ENCODE results near the gene GRIN2A. TPM values are rescaled to one million over a fixed set of nuclear protein-coding genes. Genes with fewer than 3 reads are reported as not detected.

GRIN2A gene
- total RNA-seq, 2 donors from 2014 or later: not detected

GRCh38 chr16:10200637-10201586 lies 18.7 kb upstream of the GRIN2A start:
- H3K9me3 Mint-ChIP-seq: no peaks in the 10 kb centered on the region
- no peak for DNase-seq (ENCODE audit: low spot score in 2 of 2)
- no peak for ATAC-seq
- no peak overlapping the region for H3K27ac Mint-ChIP-seq
- H3K36me3 Mint-ChIP-seq: no peaks in the 10 kb centered on the region

- DNase-seq (ENCODE audit: low spot score in 2 of 2): no peak
- H3K27ac Mint-ChIP-seq: no peak overlapping the region
- ATAC-seq: no peak
- no peaks in the 10 kb centered on the region for H3K36me3 Mint-ChIP-seq
- H3K9me3 Mint-ChIP-seq: peaks cover 0 to 4% of the 10 kb centered on the region in 2 donors
These were observed 14.8 kb upstream of the GRIN2A start for GRCh38 chr16:10196999-10197398.

DNA sequence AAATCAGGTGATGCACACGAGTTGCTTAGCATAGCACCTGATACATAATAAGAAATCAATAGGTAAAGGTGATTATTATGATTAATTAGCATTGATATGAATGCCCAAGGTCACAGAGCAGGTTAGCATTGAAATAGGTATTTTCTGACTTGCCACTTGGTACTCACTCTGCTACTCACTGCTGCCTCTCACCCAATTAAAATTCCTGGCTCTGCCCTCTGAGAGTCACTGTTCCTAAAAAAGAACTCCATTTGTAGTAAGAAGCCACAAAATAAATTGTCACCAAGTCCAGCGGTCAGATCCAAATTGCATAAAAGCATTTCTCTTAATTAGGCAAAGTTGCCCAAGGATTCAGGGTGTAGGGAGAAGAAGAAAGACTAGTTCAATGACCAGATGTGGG lies 8.9 kb upstream of the GRIN2A start:
- Mint-ChIP-seq H3K9me3 (peaks cover 0 to 4% of the 10 kb centered on the region in 2 donors), H3K27ac (no peak overlapping the region), H3K36me3 (no peaks in the 10 kb centered on the region)
- no peak for ATAC-seq
- no peak for DNase-seq (ENCODE audit: low spot score in 2 of 2)

GRCh38 chr16:10189861-10190390 lies 7.7 kb upstream of the GRIN2A start:
- no peak overlapping the region for H3K27ac Mint-ChIP-seq
- DNase-seq (ENCODE audit: low spot score in 2 of 2) (no peak), ATAC-seq (no peak)
- peaks cover 0 to 1% of the 10 kb centered on the region in 2 donors for H3K9me3 Mint-ChIP-seq
- H3K36me3 Mint-ChIP-seq: no peaks in the 10 kb centered on the region

- ATAC-seq: no peak
These were observed 6.0 kb upstream of the GRIN2A start for GRCh38 chr16:10188236-10188635.

DNA sequence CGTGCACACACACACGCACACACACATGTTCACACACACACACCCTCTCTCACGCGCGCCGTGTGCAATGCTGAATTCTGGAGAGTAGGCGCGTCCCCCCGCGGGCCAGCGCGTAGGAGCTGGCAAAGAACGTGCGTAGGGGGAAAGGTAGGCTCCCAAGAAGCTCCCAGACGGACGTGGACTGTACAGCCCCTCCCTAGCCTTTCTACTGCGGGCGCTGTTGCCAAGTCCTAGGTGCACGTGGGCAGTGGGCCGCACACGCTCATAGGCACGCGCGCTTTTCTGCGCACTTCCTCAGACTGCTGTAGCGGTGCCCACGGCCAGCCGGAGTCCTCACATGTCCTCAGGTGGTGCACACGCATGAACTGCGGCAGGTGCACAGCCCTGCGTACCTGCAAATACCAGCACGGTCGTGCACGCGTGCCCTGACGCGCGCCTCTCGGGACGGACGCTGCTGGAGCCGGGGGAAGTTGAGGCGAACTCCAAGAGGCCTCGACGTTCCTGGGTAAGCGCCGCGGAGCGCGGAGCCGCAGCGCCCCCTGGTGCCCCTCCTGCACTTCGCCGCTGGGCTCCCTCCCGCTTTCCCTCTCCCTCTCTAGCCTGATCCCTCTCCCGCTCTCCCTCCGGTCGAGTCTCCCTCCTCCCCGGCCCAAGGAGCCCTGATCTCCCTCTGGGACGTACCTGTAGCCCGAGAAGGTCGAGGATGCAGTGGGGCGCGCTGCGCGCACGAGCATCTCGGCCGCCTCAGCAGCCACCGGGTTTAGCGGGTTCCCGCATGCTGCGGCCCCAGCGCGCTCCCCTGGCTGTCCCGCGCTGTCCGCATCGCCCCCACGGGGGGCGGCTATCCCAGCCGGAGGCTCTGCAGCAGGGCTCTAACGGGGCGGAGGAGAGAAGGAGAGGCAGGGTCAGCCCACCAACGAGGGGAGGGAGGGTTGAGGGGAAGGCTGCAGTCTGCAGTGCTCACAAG lies 749 bp downstream of the GRIN2A start:
- H3K9me3 Mint-ChIP-seq: peaks cover 0 to 5% of the 10 kb centered on the region in 2 donors

More at GRCh38 chr16:10188236-10188635, 6.0 kb upstream of the GRIN2A start:
- no peak overlapping the region for H3K27ac Mint-ChIP-seq
- no peaks in the 10 kb centered on the region for H3K36me3 Mint-ChIP-seq
- DNase-seq (ENCODE audit: low spot score in 2 of 2): no peak
- H3K9me3 Mint-ChIP-seq: no peaks in the 10 kb centered on the region

DNA sequence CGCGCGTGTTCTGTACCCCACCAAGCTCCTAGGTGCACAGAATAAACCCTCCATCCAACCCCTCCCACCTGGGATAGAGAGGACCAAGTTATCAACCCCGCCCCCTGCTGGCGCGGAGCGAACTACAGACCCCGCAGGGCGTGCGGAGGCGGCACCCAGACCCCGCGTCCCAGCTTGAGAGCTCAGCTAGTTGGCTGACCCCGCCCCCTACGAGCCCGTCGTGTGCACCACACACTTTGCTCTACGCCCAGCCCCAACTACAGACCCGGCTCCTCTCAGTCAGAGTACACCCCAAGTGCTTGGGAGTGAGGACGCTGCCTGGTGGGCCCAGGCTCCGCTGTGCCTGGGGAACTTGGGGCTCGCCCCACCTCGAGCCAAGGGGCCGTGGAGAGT lies 1.5 kb downstream of the GRIN2A start:
- H3K9me3 Mint-ChIP-seq: peaks cover 0 to 5% of the 10 kb centered on the region in 2 donors
- ATAC-seq: peak in 1 of 2 donors; percentile 54
- peak in 1 of 2 donors; percentile 41 for DNase-seq (ENCODE audit: low spot score in 2 of 2)
- H3K27ac Mint-ChIP-seq: no peak overlapping the region
- H3K36me3 Mint-ChIP-seq: no peaks in the 10 kb centered on the region

More for the DNA sequence above, 749 bp downstream of the GRIN2A start:
- ATAC-seq (peak; percentile 53 to 84), DNase-seq (ENCODE audit: low spot score in 2 of 2) (peak; percentile 62 to 64)
- H3K27ac Mint-ChIP-seq: no peak overlapping the region
- no peaks in the 10 kb centered on the region for H3K36me3 Mint-ChIP-seq

- H3K9me3 Mint-ChIP-seq: peaks cover 0 to 5% of the 10 kb centered on the region in 2 donors
- DNase-seq (ENCODE audit: low spot score in 2 of 2) (no peak), ATAC-seq (no peak)
- H3K27ac Mint-ChIP-seq: no peak overlapping the region
- H3K36me3 Mint-ChIP-seq: no peaks in the 10 kb centered on the region
These were observed 2.0 kb downstream of the GRIN2A start for GRCh38 chr16:10180042-10180770.

- DNase-seq (ENCODE audit: low spot score in 2 of 2): no peak
- no peaks in the 10 kb centered on the region for H3K36me3 Mint-ChIP-seq
- H3K9me3 Mint-ChIP-seq: peaks cover 5 to 13% of the 10 kb centered on the region in 2 donors
- ATAC-seq: no peak
- no peak overlapping the region for H3K27ac Mint-ChIP-seq
These were observed 3.7 kb downstream of the GRIN2A start for GRCh38 chr16:10178526-10178925.

DNA sequence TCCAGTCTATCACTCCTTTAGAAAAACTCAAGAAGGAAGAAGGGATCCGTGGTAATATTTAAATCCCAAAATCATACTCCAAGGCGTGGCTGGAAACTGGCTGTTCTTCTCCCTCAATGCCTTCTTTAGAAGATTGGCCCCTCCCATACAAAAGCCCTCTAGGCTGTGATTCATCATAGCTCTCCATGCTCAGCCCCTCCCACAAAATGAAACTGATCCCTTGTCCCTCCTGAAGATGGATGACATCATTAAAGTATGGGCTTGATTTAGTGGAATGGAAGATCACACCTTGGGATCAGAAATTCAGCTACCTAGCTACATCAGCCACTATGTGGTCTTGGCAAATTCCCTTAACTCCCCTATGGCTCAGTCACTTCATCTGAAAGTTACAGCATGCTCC lies 4.1 kb downstream of the GRIN2A start:
- peaks cover 5 to 13% of the 10 kb centered on the region in 2 donors for H3K9me3 Mint-ChIP-seq
- no peak overlapping the region for H3K27ac Mint-ChIP-seq
- DNase-seq (ENCODE audit: low spot score in 2 of 2) (no peak), ATAC-seq (no peak)
- H3K36me3 Mint-ChIP-seq: no peaks in the 10 kb centered on the region

DNA sequence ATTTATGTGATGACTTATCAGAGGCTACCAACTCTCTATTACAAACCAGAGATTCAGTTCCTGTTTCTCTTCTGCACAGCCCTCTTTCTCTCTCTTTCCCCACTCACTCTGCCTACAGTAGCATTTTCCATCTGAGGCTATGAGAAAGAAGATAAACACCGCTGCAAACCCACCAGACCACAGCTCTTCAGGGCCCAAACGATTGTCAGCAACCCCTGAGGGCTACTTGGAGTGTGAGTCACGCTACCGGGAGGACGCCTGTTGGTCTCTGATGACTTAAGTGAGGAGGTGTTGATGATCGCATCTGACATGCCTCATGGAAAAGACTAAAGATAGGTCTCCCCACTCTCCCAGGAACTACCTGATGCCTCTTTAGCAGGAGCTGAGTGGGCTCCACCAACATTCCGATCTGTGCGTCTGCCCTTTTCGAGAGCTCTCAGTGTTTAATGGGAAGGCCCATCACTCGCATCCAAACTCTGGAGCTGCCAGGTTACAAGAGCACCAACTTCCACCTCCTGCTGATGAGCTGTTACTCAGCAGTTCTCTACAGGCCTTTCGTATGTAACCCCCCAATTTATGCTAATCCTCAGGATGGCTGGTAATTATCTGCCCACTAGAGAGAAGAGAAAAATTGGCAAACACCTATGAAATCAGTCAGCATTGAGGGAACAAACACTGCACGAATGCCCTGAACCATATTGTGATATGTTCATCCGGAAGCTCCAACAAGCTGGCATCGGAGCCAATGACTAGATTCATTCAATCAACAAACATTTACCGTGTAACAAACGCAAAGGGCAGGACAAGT lies 9.2 kb downstream of the GRIN2A start:
- ATAC-seq (no peak), DNase-seq (ENCODE audit: low spot score in 2 of 2) (no peak)
- peaks cover 0 to 6% of the 10 kb centered on the region in 2 donors for H3K36me3 Mint-ChIP-seq
- no peak overlapping the region for H3K27ac Mint-ChIP-seq
- H3K9me3 Mint-ChIP-seq: peaks cover 9 to 18% of the 10 kb centered on the region in 2 donors

DNA sequence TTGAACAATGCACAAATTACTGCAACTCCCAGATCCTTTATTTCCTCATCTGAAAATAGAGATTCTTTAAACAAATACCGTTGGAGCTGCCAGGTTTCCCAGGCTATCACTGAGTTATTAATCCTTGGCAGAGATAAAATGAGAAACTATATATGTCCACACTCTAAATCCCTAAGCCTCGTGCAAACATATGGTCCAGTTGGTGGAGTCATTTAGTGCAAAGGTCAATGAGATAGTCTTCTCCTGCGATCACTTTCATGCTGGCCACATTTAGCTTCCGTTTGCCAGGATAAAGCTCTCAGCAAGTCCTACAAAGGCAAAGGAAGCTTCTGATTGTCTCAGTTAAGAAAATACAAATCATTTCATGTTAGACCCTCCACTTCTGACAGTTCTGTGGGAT lies 11.0 kb downstream of the GRIN2A start:
- Mint-ChIP-seq H3K9me3 (peaks cover 9 to 13% of the 10 kb centered on the region in 2 donors), H3K36me3 (peaks cover 0 to 6% of the 10 kb centered on the region in 2 donors), H3K27ac (no peak overlapping the region)
- DNase-seq (ENCODE audit: low spot score in 2 of 2): no peak
- ATAC-seq: no peak

GRCh38 chr16:10169904-10170410 lies 12.3 kb downstream of the GRIN2A start:
- ATAC-seq (no peak), DNase-seq (ENCODE audit: low spot score in 2 of 2) (no peak)
- Mint-ChIP-seq H3K27ac (no peak overlapping the region), H3K36me3 (peaks cover 0 to 6% of the 10 kb centered on the region in 2 donors), H3K9me3 (peaks cover 9 to 13% of the 10 kb centered on the region in 2 donors)

- ATAC-seq: no peak
- Mint-ChIP-seq H3K9me3 (peaks cover 6 to 9% of the 10 kb centered on the region in 2 donors), H3K36me3 (peaks cover 0 to 6% of the 10 kb centered on the region in 2 donors), H3K27ac (no peak overlapping the region)
- no peak for DNase-seq (ENCODE audit: low spot score in 2 of 2)
These were observed 13.2 kb downstream of the GRIN2A start for GRCh38 chr16:10169031-10169430.

GRCh38 chr16:10168258-10168657 lies 14.0 kb downstream of the GRIN2A start:
- peaks cover 4 to 5% of the 10 kb centered on the region in 2 donors for H3K9me3 Mint-ChIP-seq
- DNase-seq (ENCODE audit: low spot score in 2 of 2): no peak
- ATAC-seq: no peak
- peaks cover 0 to 6% of the 10 kb centered on the region in 2 donors for H3K36me3 Mint-ChIP-seq
- no peak overlapping the region for H3K27ac Mint-ChIP-seq
